NCI-H187 (cell line): ENCODE data around the gene TUT1.
"Not testable (repeated sequence)": the region's sequence is repeated elsewhere in the genome, so short reads cannot be mapped to it uniquely, and the experiment has no call there.

Experiments used
- DNase-seq, 2 experiments: peaks; one replicate each; lab custom pipeline; 2025; lab: John Stamatoyannopoulos, UW

Gene TUT1, protein sequence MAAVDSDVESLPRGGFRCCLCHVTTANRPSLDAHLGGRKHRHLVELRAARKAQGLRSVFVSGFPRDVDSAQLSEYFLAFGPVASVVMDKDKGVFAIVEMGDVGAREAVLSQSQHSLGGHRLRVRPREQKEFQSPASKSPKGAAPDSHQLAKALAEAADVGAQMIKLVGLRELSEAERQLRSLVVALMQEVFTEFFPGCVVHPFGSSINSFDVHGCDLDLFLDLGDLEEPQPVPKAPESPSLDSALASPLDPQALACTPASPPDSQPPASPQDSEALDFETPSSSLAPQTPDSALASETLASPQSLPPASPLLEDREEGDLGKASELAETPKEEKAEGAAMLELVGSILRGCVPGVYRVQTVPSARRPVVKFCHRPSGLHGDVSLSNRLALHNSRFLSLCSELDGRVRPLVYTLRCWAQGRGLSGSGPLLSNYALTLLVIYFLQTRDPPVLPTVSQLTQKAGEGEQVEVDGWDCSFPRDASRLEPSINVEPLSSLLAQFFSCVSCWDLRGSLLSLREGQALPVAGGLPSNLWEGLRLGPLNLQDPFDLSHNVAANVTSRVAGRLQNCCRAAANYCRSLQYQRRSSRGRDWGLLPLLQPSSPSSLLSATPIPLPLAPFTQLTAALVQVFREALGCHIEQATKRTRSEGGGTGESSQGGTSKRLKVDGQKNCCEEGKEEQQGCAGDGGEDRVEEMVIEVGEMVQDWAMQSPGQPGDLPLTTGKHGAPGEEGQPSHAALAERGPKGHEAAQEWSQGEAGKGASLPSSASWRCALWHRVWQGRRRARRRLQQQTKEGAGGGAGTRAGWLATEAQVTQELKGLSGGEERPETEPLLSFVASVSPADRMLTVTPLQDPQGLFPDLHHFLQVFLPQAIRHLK

DNA sequence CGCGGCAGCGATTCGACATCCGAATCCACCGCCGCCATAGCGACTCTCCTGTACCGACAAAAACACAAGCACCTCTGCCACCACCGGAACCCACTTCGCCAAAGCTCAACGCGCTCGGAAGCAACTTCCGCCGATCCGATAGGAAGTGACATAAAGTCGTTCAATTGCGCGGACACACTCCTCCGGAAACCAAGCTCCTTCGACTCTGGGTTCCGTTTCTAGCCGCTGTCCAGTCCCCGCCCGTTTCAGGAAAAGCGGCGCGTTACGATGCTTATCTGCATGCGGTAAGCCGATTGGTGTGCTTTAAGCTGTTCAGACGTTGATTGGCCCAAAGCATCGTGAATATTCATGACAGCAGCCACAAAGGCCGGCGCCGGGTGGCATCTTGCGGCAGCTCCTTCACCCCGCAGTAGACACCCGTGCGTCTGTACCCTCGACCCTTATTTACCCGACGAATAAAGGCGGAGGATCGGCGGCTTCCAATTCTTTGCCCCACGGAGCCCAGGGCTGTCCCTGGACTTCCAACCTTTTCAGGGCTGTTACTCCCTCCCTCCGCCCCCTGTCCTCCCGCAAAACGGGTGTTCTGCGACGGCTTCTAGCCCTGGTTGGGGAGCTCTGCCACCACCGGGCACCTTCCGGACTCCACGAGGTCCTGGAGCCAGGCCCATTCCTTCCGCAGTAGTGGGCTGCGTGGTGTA lies at the start of gene TUT1:
TUT1 (minus strand) TSS at position 76 of the 698 bp plus-strand sequence; CDS start at position 38, 38 bp downstream.
- DNase-seq: peak; percentile 96 to 97

DNA sequence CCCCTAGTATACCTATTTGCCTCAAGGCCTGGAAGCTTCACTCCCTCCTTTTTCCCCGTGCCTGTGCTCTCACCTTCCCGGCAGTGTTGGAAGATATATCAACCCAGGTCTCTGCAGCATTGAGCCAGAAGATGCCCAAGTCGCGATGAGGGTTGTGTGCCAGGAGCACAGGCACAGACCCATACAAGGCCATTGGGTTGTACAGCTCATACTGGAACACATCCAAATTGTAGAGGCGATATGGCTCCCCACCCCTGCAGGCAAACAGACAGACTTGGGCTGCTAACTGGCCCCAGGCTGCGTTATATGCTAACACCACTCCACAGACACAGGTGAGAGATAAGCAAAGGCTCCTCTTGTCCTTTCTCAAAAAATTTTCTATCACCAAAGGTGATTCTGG lies 41.2 kb upstream of the TUT1 start:
- DNase-seq: no peak

DNA sequence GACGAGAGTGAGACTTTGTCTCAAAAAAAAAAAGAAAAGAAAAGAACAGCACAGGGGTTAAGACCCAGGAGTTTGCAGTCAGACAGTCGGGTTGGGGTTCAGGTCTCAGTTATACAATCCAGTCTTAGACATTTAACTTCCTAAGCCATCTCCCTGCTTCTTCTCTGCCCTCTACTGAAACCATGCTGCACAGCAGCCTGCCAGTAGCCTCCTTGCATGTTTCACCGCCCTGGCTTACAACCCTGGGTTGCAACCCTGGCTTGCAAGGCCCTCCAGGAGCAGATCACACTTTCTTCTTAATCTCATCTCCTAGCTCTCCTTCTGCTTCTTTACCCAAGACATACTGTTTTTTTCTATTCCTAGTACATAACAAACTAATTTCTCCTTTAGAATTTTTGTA lies 36.4 kb upstream of the TUT1 start:
- DNase-seq: no peak

DNA sequence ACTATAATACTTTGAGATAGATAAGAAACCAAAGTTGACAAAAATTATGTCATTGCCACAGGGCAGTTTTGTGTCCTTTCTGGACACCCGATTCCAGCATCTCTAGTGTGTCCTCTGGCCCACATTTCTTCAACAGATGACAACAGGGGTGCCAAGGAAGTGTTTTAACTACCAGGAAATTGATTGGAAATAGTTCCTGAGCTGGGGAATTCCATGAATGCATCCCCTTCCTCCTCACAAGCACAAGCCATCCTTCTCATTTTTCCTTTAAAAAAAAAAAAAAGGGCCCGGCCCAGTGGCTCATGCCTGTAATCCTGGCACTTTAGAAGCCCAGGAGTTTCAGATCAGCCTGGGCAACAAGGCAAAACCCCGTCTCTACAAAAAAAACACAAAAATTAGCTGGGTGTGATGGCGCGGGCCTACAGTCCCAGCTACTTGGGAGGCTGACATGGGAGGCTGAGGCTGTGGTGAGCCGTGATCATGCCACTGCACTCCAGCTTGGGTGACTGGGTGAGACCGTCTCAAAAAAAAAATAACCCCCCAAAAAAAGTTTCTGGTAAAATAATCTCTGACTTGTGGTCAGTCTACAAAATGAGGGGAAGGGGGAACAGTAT lies 31.3 kb upstream of the TUT1 start:
- no peak for DNase-seq

DNA sequence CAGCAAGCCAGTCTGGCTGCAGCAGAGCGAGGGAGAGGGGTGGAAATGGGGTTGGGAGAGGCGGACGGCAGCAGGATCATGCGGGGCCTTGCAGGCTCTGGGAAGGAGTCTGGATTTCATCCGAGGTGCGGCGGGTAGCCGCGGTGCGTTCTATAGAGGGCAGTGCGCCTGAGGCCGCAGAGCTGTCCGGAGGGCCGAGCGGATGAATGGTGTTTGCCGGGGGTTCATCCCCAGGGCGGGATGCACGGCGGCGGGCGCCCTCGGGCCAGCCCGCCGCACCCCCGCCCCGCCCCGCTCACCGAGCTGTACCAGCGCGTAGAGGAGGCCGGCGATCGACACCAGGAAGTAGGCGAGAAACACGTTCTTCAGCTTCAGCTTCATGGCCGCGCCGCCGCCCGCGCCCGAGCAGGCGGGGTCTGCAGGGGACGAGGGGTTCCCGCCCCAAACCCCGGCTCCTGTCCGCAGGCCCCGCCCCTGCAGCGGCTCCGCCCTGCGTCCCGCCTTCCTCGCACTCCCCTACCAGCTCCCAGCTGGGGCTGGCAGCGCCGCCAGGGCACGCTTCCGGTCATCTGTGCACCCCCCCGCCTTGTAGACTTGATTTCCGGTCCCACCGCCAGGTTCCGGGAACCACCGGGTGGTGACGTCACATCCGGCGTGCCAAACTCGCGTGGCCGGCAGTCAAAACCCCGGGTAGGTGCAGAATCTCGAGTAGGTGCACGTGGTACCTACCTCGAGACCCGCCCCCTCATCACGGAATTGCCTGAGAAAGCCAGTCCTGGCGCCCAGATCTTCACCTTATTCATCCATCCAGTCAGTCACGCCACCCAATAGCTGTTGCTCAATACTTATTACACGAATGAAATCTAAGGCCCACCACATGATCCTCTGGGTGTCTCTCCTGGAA lies 30.5 kb upstream of the TUT1 start, which contains the start of gene B3GAT3:
B3GAT3 (minus strand) TSS at position 420 of the 904 bp plus-strand sequence; CDS start at position 381, 39 bp downstream.
- DNase-seq: peak; percentile 94 to 95

DNA sequence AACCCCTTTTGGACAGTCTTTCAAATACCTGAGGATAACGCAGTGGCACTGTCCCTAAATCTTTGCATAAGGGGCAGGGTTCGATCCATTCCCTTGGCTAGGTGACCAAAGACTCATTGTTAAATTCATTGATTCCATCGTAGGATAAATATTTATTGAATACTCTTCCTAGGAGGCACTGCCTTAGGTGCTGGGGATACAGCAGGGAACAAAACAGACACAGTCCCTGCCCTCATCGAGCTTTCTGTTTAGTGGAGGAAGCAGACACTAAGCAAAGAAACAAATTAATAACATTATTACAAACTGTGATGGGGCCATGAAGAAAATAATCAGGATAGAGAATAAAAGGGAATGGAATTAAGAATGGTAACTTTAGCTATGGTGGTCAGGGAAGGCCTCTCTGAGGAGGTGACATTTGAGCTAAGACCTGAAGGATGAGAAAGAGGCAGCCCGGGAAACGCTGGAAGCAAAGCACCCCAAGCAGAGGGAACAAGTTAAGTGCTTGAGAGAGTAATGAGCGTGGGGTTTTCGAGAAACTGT lies 29.8 kb upstream of the TUT1 start:
- no peak for DNase-seq

DNA sequence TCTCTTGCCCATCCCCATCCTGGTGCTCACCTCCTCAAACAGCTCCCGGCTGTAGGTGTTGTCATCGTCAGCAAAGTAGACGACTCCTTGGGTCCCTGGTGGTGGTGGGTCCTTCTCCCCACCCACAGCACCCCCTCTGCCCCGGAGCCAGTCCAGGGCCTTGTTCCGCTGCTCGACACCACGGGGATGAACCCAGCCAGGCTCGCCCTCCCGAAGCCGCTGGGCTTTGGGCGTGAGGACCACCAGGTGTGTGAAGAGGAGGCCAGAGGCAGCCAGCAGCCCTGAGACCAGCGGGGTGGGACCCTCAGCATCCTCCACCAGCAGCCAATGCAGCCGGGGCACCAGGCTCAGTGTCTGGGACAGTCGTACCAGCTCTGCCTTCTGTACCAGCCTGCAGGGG lies 25.6 kb upstream of the TUT1 start:
- DNase-seq: not testable (repeated sequence)

DNA sequence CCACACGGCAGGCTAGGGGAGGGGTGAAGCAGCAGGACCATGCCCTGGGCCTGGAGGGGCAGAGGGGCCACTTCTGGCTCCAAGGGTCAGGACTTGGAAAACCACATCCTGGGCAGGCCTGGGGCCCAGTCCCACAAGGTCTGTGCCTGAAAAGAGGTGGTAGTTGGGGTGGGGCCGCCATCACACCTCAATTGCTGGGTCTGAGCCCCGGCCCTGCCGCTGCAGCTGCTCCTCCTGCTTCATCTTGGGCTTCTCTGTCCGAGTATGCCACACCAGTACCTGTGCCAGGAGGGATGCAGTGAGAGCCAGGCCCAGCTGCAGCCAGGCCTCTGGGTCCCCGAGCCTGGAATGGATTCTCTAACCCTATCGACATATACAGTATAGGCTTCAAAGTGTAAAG lies 24.2 kb upstream of the TUT1 start:
- no peak for DNase-seq

DNA sequence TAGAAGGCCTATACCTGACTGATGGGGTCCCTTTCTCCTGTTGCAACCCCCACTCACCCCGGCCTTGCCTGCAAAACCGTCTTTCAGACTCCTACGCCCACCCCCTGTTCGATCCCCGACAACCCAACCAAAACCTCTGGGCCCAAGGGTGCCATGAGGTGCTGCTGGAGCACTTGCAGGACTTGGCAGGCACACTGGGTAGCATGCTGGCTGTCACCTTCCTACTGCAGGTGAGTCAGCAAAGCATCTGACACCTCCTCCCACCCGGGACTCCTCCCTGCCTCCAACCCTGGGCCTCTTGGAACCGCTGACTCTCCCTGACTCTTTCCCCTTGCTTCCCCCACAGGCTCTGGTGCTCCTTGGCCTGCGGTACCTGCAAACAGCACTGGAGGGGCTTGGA lies 23.0 kb upstream of the TUT1 start:
- no peak for DNase-seq

DNA sequence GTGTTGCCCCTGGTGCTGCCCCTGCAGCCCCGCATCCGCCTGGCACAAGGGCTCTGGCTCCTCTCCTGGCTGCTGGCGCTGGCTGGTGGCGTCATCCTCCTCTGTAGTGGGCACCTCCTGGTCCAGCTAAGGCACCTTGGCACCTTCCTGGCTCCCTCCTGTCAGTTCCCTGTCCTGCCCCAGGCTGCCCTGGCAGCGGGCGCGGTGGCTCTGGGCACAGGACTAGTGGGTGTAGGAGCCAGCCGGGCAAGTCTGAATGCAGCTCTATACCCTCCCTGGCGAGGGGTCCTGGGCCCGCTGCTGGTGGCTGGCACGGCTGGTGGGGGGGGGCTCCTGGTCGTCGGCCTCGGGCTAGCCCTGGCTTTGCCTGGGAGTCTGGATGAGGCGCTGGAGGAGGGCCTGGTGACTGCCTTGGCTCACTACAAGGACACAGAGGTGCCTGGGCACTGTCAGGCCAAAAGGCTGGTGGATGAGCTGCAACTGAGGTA lies 22.0 kb upstream of the TUT1 start:
- no peak for DNase-seq

DNA sequence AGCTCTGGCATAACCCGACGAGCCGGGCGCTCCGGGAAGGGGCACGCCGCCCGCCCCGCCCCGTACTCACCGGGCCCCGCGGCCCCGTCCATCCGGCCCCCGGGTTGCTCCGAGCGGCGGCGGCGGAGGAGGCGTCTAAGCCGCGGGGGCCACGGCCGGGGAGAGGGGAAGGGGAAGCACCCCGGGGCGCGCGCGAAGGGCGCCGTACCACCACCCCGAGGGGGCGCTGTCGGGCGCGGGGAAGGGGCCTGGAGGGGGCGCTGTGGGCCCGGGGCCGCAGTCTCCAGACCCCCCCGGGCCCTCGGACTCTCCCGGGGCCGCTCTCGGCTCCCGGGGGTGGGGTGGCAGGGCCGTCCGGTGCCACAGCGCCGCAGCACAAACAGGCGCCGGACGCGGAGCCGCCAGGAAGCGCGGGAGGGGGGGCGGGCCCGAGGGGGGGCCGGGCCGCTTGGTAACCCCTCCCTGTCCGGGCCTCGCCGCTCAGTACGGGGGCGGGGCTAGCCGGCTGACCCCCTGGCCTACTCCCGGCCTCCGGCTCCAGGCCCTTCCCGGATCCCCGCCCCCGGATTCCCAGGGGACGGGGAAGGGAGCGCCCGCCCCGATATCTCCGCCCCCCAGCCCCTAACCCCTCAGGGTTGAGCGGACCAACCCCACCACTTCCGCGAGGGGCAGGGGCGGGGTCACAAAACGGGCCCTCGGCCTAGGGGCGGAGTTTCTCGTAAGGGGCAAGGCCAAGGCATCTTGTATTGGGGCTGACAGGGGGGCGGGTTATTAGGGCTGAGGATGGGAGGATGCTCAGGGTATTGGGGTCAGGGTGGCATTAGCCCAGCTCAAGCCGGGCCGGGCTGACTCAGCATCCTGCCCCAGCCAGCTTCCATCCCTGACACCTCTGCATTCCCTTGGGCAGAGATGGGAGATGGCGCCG lies 21.3 kb upstream of the TUT1 start, which contains the start of the genes EML3 and ROM1:
EML3 (minus strand) TSS at position 410 of the 925 bp plus-strand sequence; CDS start at position 92, 318 bp downstream.
ROM1 (plus strand) TSS at position 892 of the 925 bp plus-strand sequence; CDS start at position 917, 25 bp downstream.
- DNase-seq: peak; percentile 25 to 57

DNA sequence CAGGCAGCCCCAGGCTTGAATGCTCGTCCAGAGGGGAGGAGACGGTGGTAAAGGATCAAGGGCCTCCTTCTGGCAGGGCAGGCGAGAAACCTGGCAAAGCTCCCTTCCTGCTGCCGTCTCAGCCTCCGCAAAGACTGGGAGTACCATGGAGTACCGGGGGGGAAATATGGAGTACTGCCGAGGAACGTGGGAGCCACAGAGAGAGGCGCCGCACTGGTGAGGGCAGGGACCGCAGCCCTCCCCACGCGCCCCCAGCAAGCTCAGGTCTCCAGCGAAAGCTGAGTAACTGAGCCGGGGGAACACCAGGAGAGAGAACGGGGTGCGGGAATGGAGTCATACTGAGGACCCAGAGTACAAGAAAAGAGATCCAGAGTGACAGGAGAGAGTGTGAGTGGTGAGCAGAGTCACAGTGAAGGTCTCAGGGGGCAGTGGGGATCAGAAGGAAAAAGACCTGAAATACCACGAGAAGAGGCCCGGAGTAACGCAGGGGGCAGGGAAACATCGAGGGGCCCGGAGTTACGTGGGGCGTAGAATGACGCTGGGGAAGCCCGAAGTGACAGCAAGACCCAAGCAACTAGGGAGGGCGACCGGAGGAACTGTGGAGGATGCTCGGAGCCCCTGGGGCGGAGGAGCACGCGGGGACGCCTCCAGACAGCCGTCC lies 20.5 kb upstream of the TUT1 start:
- no peak for DNase-seq

DNA sequence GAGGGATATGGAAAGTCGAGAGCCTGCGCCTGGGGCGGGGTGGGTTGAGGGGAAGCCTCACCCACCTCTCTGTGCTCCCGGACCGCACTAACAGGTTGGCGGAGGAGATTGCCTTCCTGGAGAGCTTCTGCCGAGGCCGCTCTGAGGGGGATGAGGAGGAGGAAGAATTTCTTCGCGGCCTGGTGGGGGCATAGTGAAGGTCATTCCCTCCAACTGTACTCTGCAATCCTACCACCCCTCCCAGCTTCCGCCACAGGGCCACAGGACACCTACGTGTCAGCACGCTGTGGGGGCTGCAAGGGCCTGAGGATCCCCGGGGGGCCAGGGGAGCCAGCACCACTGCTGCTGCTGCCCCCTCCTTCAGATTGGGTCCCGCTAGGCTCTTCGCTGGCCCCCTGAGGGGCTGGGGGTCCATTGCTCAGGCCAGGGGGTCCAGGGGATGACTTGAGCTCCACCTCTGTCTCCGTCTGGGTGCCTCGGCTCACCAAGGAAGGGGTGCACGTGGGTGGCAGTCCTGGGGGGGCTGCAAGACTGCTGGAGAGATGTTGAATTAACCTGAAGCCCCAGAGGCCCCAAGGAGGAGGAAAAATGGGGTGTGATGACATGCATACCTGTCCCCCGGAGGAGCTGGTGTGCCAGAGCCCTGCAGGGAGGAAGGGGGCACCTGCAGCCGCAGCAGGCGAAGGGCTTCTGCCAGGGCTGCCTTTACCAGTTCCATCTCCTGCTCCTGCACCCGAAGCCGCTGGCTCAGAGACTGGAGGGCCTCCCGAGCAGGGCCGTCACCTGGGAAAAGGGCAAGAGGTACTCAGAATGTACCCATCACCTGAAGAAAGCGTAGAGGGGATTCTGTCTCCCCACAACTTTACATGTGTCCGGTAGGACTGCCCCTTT lies 19.7 kb upstream of the TUT1 start:
- DNase-seq: no peak

DNA sequence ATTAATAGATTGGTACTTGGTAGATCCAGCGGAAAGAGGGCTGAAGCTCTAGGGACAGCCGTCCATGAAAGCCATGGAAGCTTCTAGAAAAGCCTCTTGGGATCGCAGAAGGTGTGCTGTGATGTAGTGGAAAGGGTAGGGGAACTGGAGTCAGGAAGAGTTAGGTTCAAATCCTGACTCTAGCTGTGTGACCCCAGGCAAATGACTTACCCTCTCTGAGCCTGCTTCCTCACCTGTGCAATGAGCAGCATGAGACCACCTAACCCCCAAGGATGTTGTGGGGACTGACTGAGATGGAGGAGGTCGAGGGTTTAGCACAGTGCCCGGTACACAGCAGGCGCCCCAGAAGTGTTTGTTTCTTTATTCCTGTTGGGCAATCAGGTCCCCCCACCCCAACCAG lies 19.1 kb upstream of the TUT1 start:
- no peak for DNase-seq

DNA sequence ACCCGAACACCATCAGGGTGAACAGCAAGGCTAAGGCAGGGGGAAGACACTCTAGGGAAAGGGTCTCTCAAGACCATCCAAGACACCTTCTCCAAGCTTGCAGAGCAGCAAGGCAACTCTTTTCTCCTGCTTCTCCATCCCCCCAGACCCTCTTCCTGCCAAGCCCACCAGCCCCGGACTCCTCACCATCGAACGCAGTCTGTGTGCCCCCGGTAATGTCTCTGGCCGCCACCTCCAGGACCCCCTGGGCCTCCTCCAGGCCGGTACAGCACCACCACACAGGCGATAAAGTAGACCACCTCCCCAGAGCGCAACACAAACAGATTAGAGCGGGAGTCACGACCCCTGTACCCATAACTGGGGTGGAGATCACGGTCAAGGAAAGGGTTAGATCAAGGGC lies 17.5 kb upstream of the TUT1 start:
- DNase-seq: no peak

DNA sequence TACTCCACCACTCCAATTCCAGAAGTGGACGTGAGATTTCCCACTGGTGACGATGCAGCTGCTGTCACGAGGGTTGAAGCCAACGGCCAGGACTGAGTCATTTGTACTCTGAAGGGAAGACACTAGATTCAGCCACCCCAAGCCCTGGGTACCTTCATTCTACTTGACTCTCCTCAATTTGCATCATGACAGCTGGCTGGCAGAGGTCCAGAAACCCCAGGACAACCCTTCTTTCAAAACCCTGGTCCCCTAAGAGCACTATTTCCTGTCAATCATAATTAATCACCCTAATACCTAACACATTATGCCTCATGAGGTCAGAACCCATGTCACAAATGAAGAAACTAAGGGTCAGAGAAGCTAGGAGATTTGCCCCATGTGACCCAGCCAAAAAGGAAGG lies 16.4 kb upstream of the TUT1 start:
- DNase-seq: no peak

DNA sequence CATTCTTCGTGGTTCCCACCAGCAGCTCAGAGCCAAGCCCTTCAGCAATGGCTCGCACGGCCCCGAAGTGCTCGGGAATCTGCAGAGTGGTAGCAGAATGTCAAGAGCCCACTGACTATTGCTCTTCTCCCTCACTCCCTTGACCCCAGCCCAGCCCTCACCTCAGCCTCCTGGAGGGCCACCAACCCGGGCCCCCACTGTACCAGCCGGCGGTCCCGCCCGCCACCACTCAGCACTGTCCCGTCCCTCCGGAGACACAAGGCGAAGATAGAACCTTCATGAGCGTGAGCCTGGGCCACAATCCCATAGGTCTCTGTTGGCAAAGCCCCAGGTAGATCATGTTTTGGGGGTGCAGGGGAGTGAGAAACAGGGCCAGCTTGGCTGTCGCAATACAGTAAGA lies 14.6 kb upstream of the TUT1 start:
- no peak for DNase-seq
